K562 (cell line): ENCODE measurements around the gene CCDC117. TPM values are rescaled to one million over a fixed set of nuclear protein-coding genes. Genes with fewer than 3 reads are reported as not detected.

ENCODE experiments used
- ATAC-seq: fragments of 200-7000 bp; cut with Tn5 transposase; 3 replicates; pipeline ENCODE4 v1.9.1; 2020; ENCODE audit warnings: moderate library complexity
- BruUV-seq: library from RNA; stranded (reverse); fragments of 400-500 nt; replicated peaks from 2 replicates; lab custom pipeline; 2021; lab: Mats Ljungman, UMichigan
- CTCF ChIA-PET: fragments of 300-600 bp; formaldehyde crosslinking; extraction: SDS; loops from one replicate; lab custom pipeline; 2021; ENCODE audit warnings: low intra/inter-chr PET ratio; lab: Yijun Ruan, JAX
- POLR2A ChIA-PET: fragments of 300-600, 350-650 bp; sonication (Branson Sonifier 250); formaldehyde crosslinking; extraction: SDS; loops from one replicate; lab custom pipeline; 2021; ENCODE audit warnings: antibody characterized with exemption, inconsistent platforms; lab: Yijun Ruan, JAX
- DNase-seq, 4 experiments: peaks; one replicate each; pipeline versions ENCODE4 v3.0.0 to v3.0.0-alpha.2; 2011 to 2018; ENCODE audit warnings: low spot score in 3 of 4, mixed read lengths in 3 of 4; ENCODE audit errors: extremely low read depth in 1 of 4
- FAIRE-seq: peaks from 2 replicates; lab custom pipeline; 2011; peaks lifted over from hg19 to GRCh38; lab: Jason Lieb, UNC
- H2AFZ ChIP-seq: 2 replicates; pipeline ENCODE4 v1.6.0; 2011; ENCODE audit warnings: low read depth, low read length, control low read depth, inconsistent platforms
- H3K27ac ChIP-seq: fragments of 200-600 bp; 3 replicates; pipeline ENCODE4 v1.8.0; 2011; ENCODE audit warnings: low read depth, mild to moderate bottlenecking, control low read depth, inconsistent platforms, low read length, moderate library complexity, mixed read lengths; ENCODE audit errors: extremely low read depth
- H3K27me3 ChIP-seq, 2 experiments: fragments of 300-600 bp in 1 of 2; 2 replicates in 1 of 2; 3 replicates in 1 of 2; pipeline versions ENCODE4 v1.6.0 to v1.8.0; 2011; ENCODE audit warnings: inconsistent platforms in 2 of 2, low read length in 2 of 2, mild to moderate bottlenecking in 1 of 2, mixed read lengths in 1 of 2, moderate library complexity in 1 of 2; ENCODE audit not compliant: control insufficient read depth in 2 of 2, insufficient read depth in 2 of 2
- H3K36me3 ChIP-seq: fragments of 300-600 bp; 3 replicates; pipeline ENCODE4 v1.8.0; 2011; ENCODE audit warnings: mild to moderate bottlenecking, low read length, inconsistent platforms; ENCODE audit not compliant: control insufficient read depth, insufficient read depth
- H3K4me1 ChIP-seq, 2 experiments: fragments of 200-600 bp in 1 of 2; replicated peaks in 1 of 2; 2 replicates in 1 of 2; 3 replicates in 1 of 2; pipeline versions ENCODE4 v1.5.1 to v1.8.0; 2011; ENCODE audit warnings: inconsistent platforms in 2 of 2, low read length in 2 of 2, mild to moderate bottlenecking in 1 of 2, mixed read lengths in 1 of 2, moderate library complexity in 1 of 2; ENCODE audit not compliant: control insufficient read depth in 2 of 2, insufficient read depth in 2 of 2
- H3K4me2 ChIP-seq: 2 replicates; pipeline ENCODE4 v1.6.1; 2011; ENCODE audit warnings: low read length, control low read depth, inconsistent platforms, mixed read lengths; ENCODE audit not compliant: insufficient read depth
- H3K4me3 ChIP-seq: fragments of 200-600 bp; sonication (generic), shearing (Covaris generic); 2 replicates; pipeline ENCODE4 v1.5.1; 2016; ENCODE audit warnings: control low read depth, inconsistent platforms
- H3K79me2 ChIP-seq: fragments of 200-600 bp; 3 replicates; pipeline ENCODE4 v1.8.0; 2011; ENCODE audit warnings: low read length, inconsistent platforms; ENCODE audit not compliant: control insufficient read depth, insufficient read depth
- H3K9ac ChIP-seq, 2 experiments: 2 replicates each; pipeline versions ENCODE4 v1.6.0 to v1.6.1; 2011; ENCODE audit warnings: low read depth in 2 of 2, low read length in 2 of 2, control low read depth in 1 of 2, inconsistent platforms in 1 of 2, mild to moderate bottlenecking in 1 of 2, mixed read lengths in 1 of 2; ENCODE audit not compliant: insufficient read depth in 1 of 2
- H3K9me1 ChIP-seq: one replicate; pipeline ENCODE4 v1.6.0; 2011; ENCODE audit warnings: inconsistent platforms, mild to moderate bottlenecking, low read length, moderate library complexity; ENCODE audit not compliant: control insufficient read depth, insufficient read depth
- H3K9me3 ChIP-seq: replicated peaks from 2 replicates; pipeline ENCODE4 v1.5.1; 2011; ENCODE audit warnings: low read depth, low read length, inconsistent platforms; ENCODE audit not compliant: control insufficient read depth, insufficient read depth
- H4K20me1 ChIP-seq: replicated peaks from 2 replicates; pipeline ENCODE4 v1.6.1; 2011; ENCODE audit warnings: low read length, inconsistent platforms, mixed read lengths; ENCODE audit not compliant: control insufficient read depth, insufficient read depth
- CREB1 ChIP-seq, 2 experiments: sonication (generic) in 1 of 2; formaldehyde crosslinking in 1 of 2; IDR thresholded peaks; 2 replicates each; pipeline versions ENCODE4 v1.6.1 to v1.8.0; 2012 to 2022; ENCODE audit warnings: inconsistent platforms in 1 of 2, mild to moderate bottlenecking in 1 of 2, missing genetic modification reagents in 1 of 2, moderate library complexity in 1 of 2
- SNIP1 ChIP-seq: fragments of 450-650 bp; IDR thresholded peaks from 2 replicates; pipeline ENCODE4 v1.7.1; 2017; ENCODE audit warnings: low read depth, mild to moderate bottlenecking
- SPI1 ChIP-seq: IDR thresholded peaks from 2 replicates; pipeline ENCODE4 v1.6.1; 2011; ENCODE audit warnings: low read depth, low read length, control low read depth, borderline replicate concordance
- TFAP4 ChIP-seq: sonication (generic); formaldehyde crosslinking; IDR thresholded peaks from 2 replicates; pipeline ENCODE4 v1.8.0; 2022; ENCODE audit warnings: missing genetic modification reagents, mild to moderate bottlenecking, moderate library complexity, borderline replicate concordance
- ZNF175 ChIP-seq: fragments of 200-800 bp; sonication (Bioruptor generic); IDR thresholded peaks from 2 replicates; pipeline ENCODE4 v1.6.1; 2016; ENCODE audit warnings: low read depth, mild to moderate bottlenecking, missing genetic modification characterization, missing compliant biosample characterization
- ZNF239 ChIP-seq: fragments of 250-450 bp; sonication (Bioruptor Pico); IDR thresholded peaks from 2 replicates; pipeline ENCODE4 v1.4.0; 2020; ENCODE audit warnings: mild to moderate bottlenecking
- WGBS: fragments of 100-300 bp; shearing (Covaris generic); methylation state at CpG from one replicate; pipeline ENCODE4 v1.1.6; 2016; ENCODE audit warnings: low coverage, mixed read lengths; ENCODE audit not compliant: insufficient coverage; ENCODE audit errors: missing lambda C conversion rate; 5-methylcytosine and 5-hydroxymethylcytosine counted together
- in situ Hi-C: fragments of 300-500 bp; cut with MboI; formaldehyde crosslinking; loops from 4 replicates; pipeline ENCODE4 v1.15.0; 2018; ENCODE audit warnings: inconsistent platforms, mixed read lengths
- intact Hi-C: fragments of 100-400 bp; cut with micrococcal nuclease; formaldehyde crosslinking; loops from 2 replicates; pipeline ENCODE4 v1.14.2; 2022
- polyA plus RNA-seq, 8 experiments: library from polyadenylated mRNA; depleted of rRNA in 4 of 8; stranded (reverse) in 5 of 8; unstranded in 3 of 8; fragments of >200 nt; fragmentation: Nextera tagmentation in 2 of 8; fragmentation: Illumina TruSeq in 1 of 8; extraction: Ambion mirVana in 2 of 8; extraction: Trizol in 1 of 8; gene quantifications; 2 replicates each; pipeline versions ENCODE4 v1.2.1 to v1.2.3, GENCODE V29; 2011 to 2014; ENCODE audit warnings: inconsistent platforms in 1 of 8, missing spikeins in 1 of 8
- total RNA-seq, 7 experiments: library from RNA; depleted of rRNA in 6 of 7; stranded (reverse); fragments of >200 nt in 6 of 7; fragmentation: Illumina TruSeq in 2 of 7; extraction: Trizol in 2 of 7; gene quantifications; 2 replicates each; pipeline versions ENCODE4 v1.2.1 to v1.2.3, GENCODE V29; 2011 to 2021; ENCODE audit warnings: low replicate concordance in 1 of 7
- TF ChIP-seq, protein P1 (sequence below): sonication (generic); formaldehyde crosslinking; IDR thresholded peaks from 2 replicates; pipeline ENCODE4 v1.8.0; 2022; ENCODE audit warnings: mild to moderate bottlenecking, low read depth, missing genetic modification reagents
- TF ChIP-seq, protein P2 (sequence below): IDR thresholded peaks from 2 replicates; pipeline ENCODE4 v1.6.1; 2012; ENCODE audit warnings: low read depth, low read length, improper control_type of control experiment, borderline replicate concordance

Gene CCDC117
- total and polyA plus RNA-seq, 9 of the 15 experiments (the other 6 are each of a cell fraction or from before 2014, with no cell fraction given), result 5.7 to 23.3 (median 15.8) TPM

DNA sequence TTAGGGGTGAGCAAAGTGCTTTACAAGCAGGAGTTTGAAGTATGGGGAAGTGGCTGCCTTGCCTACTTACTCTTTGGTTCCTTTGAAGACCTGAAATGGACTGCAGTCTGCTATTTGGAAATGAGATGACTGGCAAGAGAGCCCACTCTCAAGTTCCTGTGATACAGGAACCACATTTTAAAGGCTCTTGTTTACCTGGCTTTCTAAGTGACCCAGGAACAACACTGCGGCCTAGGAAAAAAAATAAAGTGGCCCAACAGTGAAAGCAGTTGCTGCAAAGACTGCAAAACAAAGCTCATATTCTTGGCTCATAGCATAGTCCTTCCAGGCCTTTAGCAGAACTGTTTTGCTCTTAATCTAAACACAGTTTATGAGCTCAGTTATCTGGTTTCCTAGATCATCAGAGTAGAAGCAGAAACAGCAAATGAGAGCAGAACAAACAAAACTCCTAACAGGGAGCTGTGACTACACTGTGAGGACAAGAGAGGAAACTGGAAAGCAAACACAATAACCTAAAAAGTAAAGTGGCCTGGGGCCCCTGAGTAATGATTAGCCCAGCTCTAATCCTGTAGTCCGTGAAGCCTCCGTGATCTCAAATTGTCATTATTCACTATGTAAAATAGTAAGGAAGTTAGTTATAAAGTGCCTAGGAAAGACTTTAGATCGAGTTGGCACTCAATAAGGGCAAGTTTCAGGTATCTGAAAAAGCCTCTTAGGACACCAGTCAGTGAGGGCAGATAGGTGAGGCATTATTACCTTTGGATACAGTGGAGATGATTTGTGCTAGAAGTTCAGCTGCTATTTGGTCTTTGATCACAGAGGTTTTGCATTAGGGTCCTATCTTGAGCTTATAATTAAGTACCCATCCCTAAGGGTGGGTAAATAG, 11.5 kb downstream of the CCDC117 start:
- intact Hi-C loops (no loop called here), in situ Hi-C loops (no loop called here)
- FAIRE-seq (peak; percentile 55), ATAC-seq (no peak), DNase-seq (no peak)
- H4K20me1 ChIP-seq, result no peaks in the 10 kb centered on the region
- CTCF ChIA-PET, result no interaction called here
- H3K36me3 ChIP-seq, result peaks cover 67% of the 10 kb centered on the region
- no peak for TF ChIP-seq SNIP1
- peak; percentile 22; the same call in 1 of the 2 replicates for TF ChIP-seq SPI1
- POLR2A ChIA-PET, result interaction anchor here (0.6 to 9.4 kb wide), 3 partner anchors 12 to 14 kb away, joined by 3 to 109 read pairs (median 3); partner anchors contain the start of genes CCDC117 and XBP1
- no peak overlapping the region for H2AFZ ChIP-seq
- H3K79me2 ChIP-seq, result peaks cover 20% of the 10 kb centered on the region
- H3K9ac ChIP-seq, result no peak overlapping the region
- H3K4me1 ChIP-seq, result peaks cover 0 to 7% of the 10 kb centered on the region in 2 experiments; a peak in 2 of 5 replicates
- H3K27ac ChIP-seq, result peak overlapping the region; percentile 44; the same call in 1 of the 3 replicates
- no TSS peak for BruUV-seq
- no peaks in the 10 kb centered on the region for H3K9me1 ChIP-seq
- H3K9me3 ChIP-seq, result no peaks in the 10 kb centered on the region
- WGBS, result 82% methylated on average over 4 of the region's 4 CpGs
- no peaks in the 10 kb centered on the region for H3K27me3 ChIP-seq
- no peak overlapping the region for H3K4me2 ChIP-seq
- H3K4me3 ChIP-seq, result no peak overlapping the region

GRCh38 chr22:28788601-28789000, 16.1 kb downstream of the CCDC117 start:
- DNase-seq (no peak), ATAC-seq (no peak), FAIRE-seq (no peak)
- Histone ChIP-seq H3K9me1 (no peaks in the 10 kb centered on the region), H3K4me3 (no peak overlapping the region), H3K9ac (no peak overlapping the region), H3K27ac (no peak overlapping the region), H4K20me1 (no peaks in the 10 kb centered on the region), H3K79me2 (no peaks in the 10 kb centered on the region), H3K36me3 (peaks cover 37% of the 10 kb centered on the region), H2AFZ (no peak overlapping the region), H3K4me1 (peaks cover 0 to 5% of the 10 kb centered on the region in 2 experiments; a peak in 1 of 5 replicates), H3K27me3 (no peaks in the 10 kb centered on the region), H3K4me2 (no peak overlapping the region), H3K9me3 (no peaks in the 10 kb centered on the region)
- ChIA-PET POLR2A (interaction anchor here (1.1 to 9.4 kb wide), 2 partner anchors 9 to 10 kb away, joined by 4 to 109 read pairs; partner anchors contain the start of gene XBP1), CTCF (no interaction called here)
- BruUV-seq, result no TSS peak
- WGBS, result 74% methylated on average over 3 of the region's 3 CpGs
- intact Hi-C loops (no loop called here), in situ Hi-C loops (no loop called here)
- TF ChIP-seq TFAP4 (CRISPR knock-in tag) (no peak), CREB1 (IDR thresholded peaks at IDR 0.05) (no peak), CREB1 (CRISPR knock-in tag; IDR thresholded peaks at IDR 0.05) (no peak), ZNF175 (CRISPR knock-in tag) (no peak), ZNF239 (CRISPR knock-in tag) (no peak)
- TF ChIP-seq, protein P1, sequence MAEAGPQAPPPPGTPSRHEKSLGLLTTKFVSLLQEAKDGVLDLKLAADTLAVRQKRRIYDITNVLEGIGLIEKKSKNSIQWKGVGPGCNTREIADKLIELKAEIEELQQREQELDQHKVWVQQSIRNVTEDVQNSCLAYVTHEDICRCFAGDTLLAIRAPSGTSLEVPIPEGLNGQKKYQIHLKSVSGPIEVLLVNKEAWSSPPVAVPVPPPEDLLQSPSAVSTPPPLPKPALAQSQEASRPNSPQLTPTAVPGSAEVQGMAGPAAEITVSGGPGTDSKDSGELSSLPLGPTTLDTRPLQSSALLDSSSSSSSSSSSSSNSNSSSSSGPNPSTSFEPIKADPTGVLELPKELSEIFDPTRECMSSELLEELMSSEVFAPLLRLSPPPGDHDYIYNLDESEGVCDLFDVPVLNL (CRISPR knock-in tag), result no peak
- TF ChIP-seq, protein P2, sequence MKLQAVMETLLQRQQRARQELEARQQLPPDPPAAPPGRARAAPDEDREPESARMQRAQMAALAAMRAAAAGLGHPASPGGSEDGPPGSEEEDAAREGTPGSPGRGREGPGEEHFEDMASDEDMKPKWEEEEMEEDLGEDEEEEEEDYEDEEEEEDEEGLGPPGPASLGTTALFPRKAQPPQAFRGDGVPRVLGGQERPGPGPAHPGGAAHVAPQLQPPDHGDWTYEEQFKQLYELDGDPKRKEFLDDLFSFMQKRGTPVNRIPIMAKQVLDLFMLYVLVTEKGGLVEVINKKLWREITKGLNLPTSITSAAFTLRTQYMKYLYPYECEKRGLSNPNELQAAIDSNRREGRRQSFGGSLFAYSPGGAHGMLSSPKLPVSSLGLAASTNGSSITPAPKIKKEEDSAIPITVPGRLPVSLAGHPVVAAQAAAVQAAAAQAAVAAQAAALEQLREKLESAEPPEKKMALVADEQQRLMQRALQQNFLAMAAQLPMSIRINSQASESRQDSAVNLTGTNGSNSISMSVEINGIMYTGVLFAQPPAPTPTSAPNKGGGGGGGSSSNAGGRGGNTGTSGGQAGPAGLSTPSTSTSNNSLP, result no peak
